NB4 (cell line): ENCODE measurements around the gene C3AR1.
"Not testable (repeated sequence)": the region's sequence is repeated elsewhere in the genome, so short reads cannot be mapped to it uniquely, and the experiment has no call there.

Source experiments
- DNase-seq: peaks from one replicate; pipeline ENCODE4 v3.0.0; 2010; ENCODE audit warnings: low read depth
- H3K4me3 ChIP-seq: one replicate; pipeline ENCODE4 v1.5.1; 2011; ENCODE audit warnings: mild to moderate bottlenecking, low read depth, low read length, moderate library complexity
- MYC ChIP-seq: IDR thresholded peaks from 2 replicates; pipeline ENCODE4 v1.6.1; 2011; ENCODE audit warnings: low read depth, low read length
- POLR2A ChIP-seq: IDR thresholded peaks from 2 replicates; pipeline ENCODE4 v1.6.1; 2011; ENCODE audit warnings: mild to moderate bottlenecking; ENCODE audit not compliant: insufficient read length; ENCODE audit errors: extremely low read depth
- TF ChIP-seq, protein P1 (sequence below): IDR thresholded peaks from 2 replicates; pipeline ENCODE4 v1.6.1; 2011; ENCODE audit warnings: low read depth, low read length
- TF ChIP-seq, protein P2 (sequence below): IDR thresholded peaks from one replicate; pipeline ENCODE4 v1.5.1; 2012; ENCODE audit warnings: low read depth, low read length

C3AR1 gene

DNA sequence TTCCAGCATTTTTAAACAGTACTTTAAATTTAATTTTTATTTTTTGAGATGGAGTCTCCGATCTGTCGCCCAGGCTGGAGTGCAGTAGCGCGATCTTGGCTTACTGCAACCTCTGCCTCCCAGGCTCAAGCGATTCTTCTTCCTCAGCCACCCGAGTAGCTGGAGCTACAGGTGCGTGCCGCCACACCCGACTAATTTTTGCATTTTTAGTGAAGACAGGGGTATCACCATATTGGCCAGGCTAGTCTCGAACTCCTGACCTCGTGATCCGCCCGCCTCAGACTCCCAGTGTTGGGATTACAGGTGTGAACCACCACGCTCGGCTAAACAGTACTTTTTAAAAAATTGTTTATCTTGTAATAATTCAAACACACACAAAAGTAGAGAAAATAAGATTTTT is 37.9 kb downstream of the C3AR1 start:
- DNase-seq, result no peak
- TF ChIP-seq, protein P1, sequence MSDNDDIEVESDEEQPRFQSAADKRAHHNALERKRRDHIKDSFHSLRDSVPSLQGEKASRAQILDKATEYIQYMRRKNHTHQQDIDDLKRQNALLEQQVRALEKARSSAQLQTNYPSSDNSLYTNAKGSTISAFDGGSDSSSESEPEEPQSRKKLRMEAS, result no peak
- TF ChIP-seq MYC (no peak), POLR2A (no peak)
- TF ChIP-seq, protein P2, sequence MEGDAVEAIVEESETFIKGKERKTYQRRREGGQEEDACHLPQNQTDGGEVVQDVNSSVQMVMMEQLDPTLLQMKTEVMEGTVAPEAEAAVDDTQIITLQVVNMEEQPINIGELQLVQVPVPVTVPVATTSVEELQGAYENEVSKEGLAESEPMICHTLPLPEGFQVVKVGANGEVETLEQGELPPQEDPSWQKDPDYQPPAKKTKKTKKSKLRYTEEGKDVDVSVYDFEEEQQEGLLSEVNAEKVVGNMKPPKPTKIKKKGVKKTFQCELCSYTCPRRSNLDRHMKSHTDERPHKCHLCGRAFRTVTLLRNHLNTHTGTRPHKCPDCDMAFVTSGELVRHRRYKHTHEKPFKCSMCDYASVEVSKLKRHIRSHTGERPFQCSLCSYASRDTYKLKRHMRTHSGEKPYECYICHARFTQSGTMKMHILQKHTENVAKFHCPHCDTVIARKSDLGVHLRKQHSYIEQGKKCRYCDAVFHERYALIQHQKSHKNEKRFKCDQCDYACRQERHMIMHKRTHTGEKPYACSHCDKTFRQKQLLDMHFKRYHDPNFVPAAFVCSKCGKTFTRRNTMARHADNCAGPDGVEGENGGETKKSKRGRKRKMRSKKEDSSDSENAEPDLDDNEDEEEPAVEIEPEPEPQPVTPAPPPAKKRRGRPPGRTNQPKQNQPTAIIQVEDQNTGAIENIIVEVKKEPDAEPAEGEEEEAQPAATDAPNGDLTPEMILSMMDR, result no peak
- H3K4me3 ChIP-seq, result no peak overlapping the region

DNA sequence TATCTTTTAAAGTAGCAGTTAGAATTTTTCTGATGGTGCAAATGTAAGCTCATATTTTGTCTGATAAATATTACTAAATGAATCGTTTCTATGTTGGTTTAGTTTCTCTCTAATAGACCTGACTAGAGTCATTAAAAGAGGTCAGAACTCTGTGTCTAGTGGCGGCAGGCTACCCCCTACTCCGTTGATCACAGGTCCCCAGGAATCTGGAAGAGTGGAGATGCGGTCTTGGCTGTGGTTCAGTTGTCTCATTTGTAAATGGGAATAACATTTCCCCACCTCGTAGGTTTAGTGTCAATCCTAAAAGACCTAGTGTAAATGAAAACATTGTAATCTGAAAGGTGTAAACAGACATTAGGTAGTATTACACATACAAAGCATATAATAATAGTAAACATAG is 38.3 kb downstream of the C3AR1 start:
- DNase-seq, result no peak
- peak overlapping the region; percentile 45 for H3K4me3 ChIP-seq
- TF ChIP-seq, protein P2, result no peak
- TF ChIP-seq, protein P1, result no peak
- TF ChIP-seq POLR2A, result no peak
- no peak for TF ChIP-seq MYC

DNA sequence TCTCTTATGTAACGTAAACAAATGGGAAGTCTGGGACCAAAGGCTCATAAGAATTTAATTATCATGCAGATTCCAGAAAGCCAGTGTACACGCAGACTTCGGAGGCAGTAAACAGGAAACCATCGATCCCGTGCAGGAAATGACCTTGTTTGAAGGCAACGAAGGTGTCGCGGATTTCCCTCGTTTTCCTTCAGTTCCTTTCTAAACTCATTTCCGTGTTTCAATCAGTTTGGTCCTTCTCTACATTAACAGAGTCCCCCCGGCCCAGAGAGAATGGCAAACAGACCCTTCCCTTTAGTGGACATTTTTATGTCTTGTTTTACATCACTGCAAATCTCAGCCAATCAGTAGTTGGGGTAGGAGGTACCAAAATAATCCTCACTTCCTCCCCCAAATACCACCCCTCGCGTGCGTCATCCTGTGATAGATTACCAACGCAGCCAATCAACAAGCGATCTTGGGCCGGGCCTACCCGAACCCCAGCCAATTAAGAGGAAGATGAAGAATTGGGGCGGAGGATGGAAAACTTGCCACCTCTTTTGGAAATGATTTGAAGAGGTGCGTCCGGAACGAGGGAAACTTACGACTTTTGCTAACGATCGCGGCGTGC is 39.8 kb downstream of the C3AR1 start:
- peak; percentile 99 for DNase-seq
- H3K4me3 ChIP-seq, result peak overlapping the region; percentile 75
- peak; percentile 72 for TF ChIP-seq POLR2A
- TF ChIP-seq, protein P2, result no peak
- TF ChIP-seq, protein P1, result peak; percentile 38; the same call in 1 of the 2 replicates

DNA sequence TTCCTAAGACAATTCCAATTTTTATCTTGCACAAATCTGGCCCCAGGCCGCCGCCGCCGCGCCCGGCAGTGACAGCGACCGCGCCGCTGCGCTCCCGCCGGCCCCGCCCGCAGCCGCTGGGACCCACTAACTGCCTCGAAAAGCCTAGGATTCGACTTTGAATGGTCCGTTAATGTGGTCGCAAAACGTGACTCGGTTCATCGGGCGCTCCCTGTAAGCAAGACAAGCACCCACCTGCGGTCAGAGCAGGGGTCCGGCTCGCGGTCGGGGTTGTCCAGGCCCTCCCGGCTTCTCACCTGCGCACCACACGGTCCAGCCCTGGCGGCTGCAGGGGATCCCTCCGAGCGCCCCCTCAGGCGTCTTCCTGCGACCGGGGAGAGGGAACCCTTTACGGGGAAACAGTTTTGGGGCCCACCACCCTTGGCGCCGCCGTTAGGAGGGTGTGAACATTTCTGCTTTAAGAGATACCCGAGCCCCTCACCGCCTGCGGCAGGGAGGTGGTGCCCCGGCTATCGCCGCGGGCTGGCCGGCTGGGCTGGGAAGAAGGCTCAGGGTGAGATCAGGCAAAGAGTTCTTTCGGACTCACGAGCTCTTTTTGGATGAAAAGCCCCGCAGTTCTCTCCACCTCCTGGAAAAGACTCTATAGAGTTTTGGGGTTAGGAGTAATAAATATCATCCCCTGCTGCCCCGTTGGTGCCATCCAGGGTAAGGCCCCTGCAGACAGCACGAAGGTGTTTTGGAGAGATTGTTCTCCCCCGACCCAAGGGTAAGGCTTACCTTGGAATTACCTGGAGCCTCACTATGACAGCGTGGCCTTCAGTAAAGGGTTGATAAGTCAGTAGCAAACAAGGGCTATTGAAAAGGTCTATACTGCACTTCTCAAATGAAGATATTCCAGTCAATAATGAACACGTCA is 47.2 kb downstream of the C3AR1 start:
- peak; percentile 21 for TF ChIP-seq POLR2A
- TF ChIP-seq, protein P2, result peak; percentile 5
- TF ChIP-seq MYC, result peak; percentile 12; the same call in 1 of the 2 replicates
- TF ChIP-seq, protein P1, result 0 out of 2 replicates have a peak, but pooled peaks have one; percentile 11
- peak; percentile 92 for DNase-seq
- peak overlapping the region; percentile 63 for H3K4me3 ChIP-seq

DNA sequence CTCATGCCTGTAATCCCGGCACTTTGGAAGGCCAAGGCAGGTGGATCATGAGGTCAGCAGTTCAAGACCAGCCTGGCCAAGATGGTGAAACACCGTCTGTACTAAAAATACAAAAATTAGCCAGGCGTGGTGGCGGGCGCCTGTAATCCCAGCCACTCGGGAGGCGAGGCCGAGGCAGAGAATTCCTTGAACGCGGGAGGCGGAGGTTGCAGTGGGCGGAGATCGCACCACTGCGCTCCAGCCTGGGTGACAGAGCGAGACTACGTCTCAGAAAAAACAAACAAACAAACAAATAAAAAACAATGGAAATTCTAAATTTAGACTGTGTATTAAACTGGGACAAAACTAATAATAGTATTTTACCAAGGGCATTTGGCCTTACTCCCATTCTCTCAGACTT is 47.9 kb downstream of the C3AR1 start:
- H3K4me3 ChIP-seq, result peak overlapping the region; percentile 63
- DNase-seq, result not testable (repeated sequence)

DNA sequence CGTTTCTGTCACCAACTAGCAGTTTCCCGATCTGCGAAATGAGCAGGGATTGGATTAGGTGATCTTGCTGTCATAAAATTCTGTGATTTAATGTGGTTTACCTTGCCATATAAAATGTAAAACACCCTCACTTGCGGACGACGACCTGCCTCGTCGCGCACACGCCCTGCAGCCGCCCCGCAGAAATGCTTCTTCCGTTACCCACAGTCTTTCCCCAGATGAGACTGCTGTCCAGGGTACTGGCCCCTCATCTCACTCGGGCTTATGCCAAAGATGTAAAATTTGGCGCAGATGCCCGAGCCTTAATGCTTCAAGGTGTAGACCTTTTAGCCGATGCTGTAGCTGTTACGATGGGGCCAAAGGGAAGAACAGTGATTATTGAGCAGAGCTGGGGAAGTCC is 51.3 kb downstream of the C3AR1 start:
- H3K4me3 ChIP-seq, result no peak overlapping the region
- TF ChIP-seq, protein P2, result no peak
- TF ChIP-seq POLR2A (no peak), MYC (no peak)
- TF ChIP-seq, protein P1, result no peak
- no peak for DNase-seq
